ENCODE data around the gene LARP1B. TPM values are rescaled to one million over a fixed set of nuclear protein-coding genes. Genes with fewer than 3 reads are reported as not detected.
"Not testable (repeated sequence)": the region's sequence is repeated elsewhere in the genome, so short reads cannot be mapped to it uniquely, and the experiment has no call there.

The LARP1B gene
- total RNA-seq = 10 to 100 TPM; 17.6 to 18.9 TPM

- no peaks in the 10 kb centered on the region for H3K27me3 Mint-ChIP-seq (ENCODE audit: low read depth)
- CTCF ChIA-PET = no interaction called here
- H3K27ac Mint-ChIP-seq = peak within 1 kb of the TSS; percentile 81
- H3K4me3 Mint-ChIP-seq = peak within 1 kb of the TSS; percentile 82
- no peaks in the 10 kb centered on the region for H3K9me3 Mint-ChIP-seq
- H3K36me3 Mint-ChIP-seq (ENCODE audit: low read depth) = no peaks in the 10 kb centered on the region
- DNase-seq = peak; percentile 94
- peaks cover 16% of the 10 kb centered on the region for H3K4me1 Mint-ChIP-seq (ENCODE audit: low read depth)
- intact Hi-C loops (cut with micrococcal nuclease) = loop anchor here (1.0 to 10.0 kb wide), 7 partner anchors 64 to 1032 kb away; partner anchors contain the start of genes ABHD18, HSPA4L, MFSD8 and PLK4
Measured at GRCh38 chr4:128060699-128061565, at the start of gene LARP1B. LARP1B (plus strand) TSS chr4:128061312; CDS start chr4:128074952, 13,640 bp downstream.

GRCh38 chr4:128025319-128025718 is 35.8 kb upstream of the LARP1B start:
- DNase-seq = no peak
- H3K4me1 Mint-ChIP-seq (ENCODE audit: low read depth) = no peaks in the 10 kb centered on the region
- H3K36me3 Mint-ChIP-seq (ENCODE audit: low read depth) = peaks cover 30% of the 10 kb centered on the region

DNA sequence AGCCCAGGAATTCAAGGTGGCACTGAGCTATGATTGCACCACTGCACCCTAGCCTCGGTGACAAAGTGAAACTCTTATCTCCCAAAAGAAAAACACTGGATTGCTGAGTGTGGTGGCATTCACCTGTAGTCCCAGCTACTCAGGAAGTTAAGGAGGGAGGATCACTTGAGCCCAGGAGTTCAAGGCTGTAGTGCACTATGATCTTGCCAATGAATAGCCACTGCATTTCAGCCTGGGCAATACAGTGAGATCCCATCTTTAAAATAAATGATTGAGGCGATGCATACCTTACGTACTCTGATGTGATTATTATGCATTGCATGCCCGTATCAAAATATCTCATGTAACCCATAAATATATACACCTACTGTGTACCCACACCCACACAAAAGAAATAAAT is 31.2 kb upstream of the LARP1B start:
- CTCF ChIA-PET = no interaction called here
- Mint-ChIP-seq H3K27ac (no peak overlapping the region), H3K4me1 (ENCODE audit: low read depth) (no peaks in the 10 kb centered on the region), H3K9me3 (no peaks in the 10 kb centered on the region), H3K4me3 (no peak overlapping the region), H3K36me3 (ENCODE audit: low read depth) (peaks cover 17% of the 10 kb centered on the region), H3K27me3 (ENCODE audit: low read depth) (no peaks in the 10 kb centered on the region)
- DNase-seq = no peak
- intact Hi-C loops (cut with micrococcal nuclease) = no loop called here

More at GRCh38 chr4:128025319-128025718, 35.8 kb upstream of the LARP1B start:
- H3K27me3 Mint-ChIP-seq (ENCODE audit: low read depth) = no peaks in the 10 kb centered on the region
- no peaks in the 10 kb centered on the region for H3K9me3 Mint-ChIP-seq
- no peak overlapping the region for H3K27ac Mint-ChIP-seq
- H3K4me3 Mint-ChIP-seq = no peak overlapping the region
- CTCF ChIA-PET = no interaction called here
- intact Hi-C loops (cut with micrococcal nuclease) = no loop called here

DNA sequence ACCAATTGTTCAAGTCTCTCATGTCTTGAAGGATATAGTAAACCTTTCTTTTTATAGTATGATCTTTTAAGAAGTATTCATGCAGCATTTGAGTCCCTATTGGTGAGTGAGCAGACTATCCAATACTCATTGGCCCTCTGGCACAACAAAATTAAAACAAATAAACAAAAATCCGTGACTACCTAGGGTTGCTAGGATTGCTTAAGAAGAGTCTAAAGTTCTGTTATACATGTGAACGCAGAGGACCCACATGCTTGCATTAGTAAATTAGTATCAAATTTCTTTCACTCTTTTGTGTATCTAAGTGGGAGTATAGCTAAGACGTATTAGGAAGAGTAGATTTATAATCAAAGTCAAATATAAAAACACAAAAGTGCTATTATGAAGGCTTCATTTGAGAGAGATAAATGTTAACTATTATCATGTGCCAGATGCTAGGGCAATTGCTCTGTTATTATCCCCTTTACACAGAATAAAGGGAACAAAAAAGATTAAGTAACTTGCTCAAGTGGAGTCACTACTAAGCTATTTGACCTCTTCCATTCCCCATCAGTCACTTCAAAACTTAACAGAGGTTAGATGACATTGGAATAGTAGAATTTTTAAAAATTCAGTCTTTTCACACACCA is 29.2 kb upstream of the LARP1B start:
- CTCF ChIA-PET = interaction anchor here (1.0 kb wide), 1 partner anchor 30 kb away, joined by 3 read pairs; no protein-coding TSS in a partner anchor
- no peak for DNase-seq
- Mint-ChIP-seq H3K9me3 (no peaks in the 10 kb centered on the region), H3K4me1 (ENCODE audit: low read depth) (no peaks in the 10 kb centered on the region), H3K36me3 (ENCODE audit: low read depth) (peaks cover 9% of the 10 kb centered on the region), H3K27ac (no peak overlapping the region), H3K27me3 (ENCODE audit: low read depth) (no peaks in the 10 kb centered on the region), H3K4me3 (no peak overlapping the region)
- intact Hi-C loops (cut with micrococcal nuclease) = no loop called here

GRCh38 chr4:128039568-128039967 is 21.5 kb upstream of the LARP1B start:
- H3K4me3 Mint-ChIP-seq = no peak overlapping the region
- no peaks in the 10 kb centered on the region for H3K36me3 Mint-ChIP-seq (ENCODE audit: low read depth)
- CTCF ChIA-PET = no interaction called here
- intact Hi-C loops (cut with micrococcal nuclease) = no loop called here
- no peak for DNase-seq
- no peaks in the 10 kb centered on the region for H3K27me3 Mint-ChIP-seq (ENCODE audit: low read depth)
- no peaks in the 10 kb centered on the region for H3K9me3 Mint-ChIP-seq
- H3K27ac Mint-ChIP-seq = no peak overlapping the region
- H3K4me1 Mint-ChIP-seq (ENCODE audit: low read depth) = no peaks in the 10 kb centered on the region

DNA sequence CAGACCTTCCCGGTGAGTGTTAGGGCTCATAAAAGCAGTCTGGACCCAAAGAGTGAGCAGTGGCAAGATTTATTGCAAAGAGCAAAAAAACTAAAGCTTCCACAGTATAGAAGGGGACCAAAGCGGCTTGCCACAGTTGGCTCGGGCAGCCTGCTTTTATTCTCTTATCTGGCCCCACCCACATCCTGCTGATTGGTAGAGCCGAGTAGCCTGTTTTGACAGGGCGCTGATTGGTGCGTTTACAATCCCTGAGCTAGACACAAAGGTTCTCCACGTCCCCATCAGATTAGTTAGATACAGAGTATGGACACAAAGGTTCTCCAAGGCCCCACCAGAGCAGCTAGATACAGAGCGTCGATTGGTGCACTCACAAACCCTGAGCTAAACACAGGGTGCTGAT is 14.1 kb upstream of the LARP1B start:
- H3K27ac Mint-ChIP-seq; H3K4me3 Mint-ChIP-seq; H3K36me3 Mint-ChIP-seq (ENCODE audit: low read depth); DNase-seq; H3K27me3 Mint-ChIP-seq (ENCODE audit: low read depth); H3K9me3 Mint-ChIP-seq; intact Hi-C loops (cut with micrococcal nuclease); H3K4me1 Mint-ChIP-seq (ENCODE audit: low read depth): not testable (repeated sequence)
- CTCF ChIA-PET = interaction anchor here (0.7 kb wide), 1 partner anchor 273 kb away, joined by 3 read pairs; no protein-coding TSS in a partner anchor

- H3K36me3 Mint-ChIP-seq (ENCODE audit: low read depth); CTCF ChIA-PET; H3K27ac Mint-ChIP-seq; H3K27me3 Mint-ChIP-seq (ENCODE audit: low read depth); DNase-seq; H3K4me3 Mint-ChIP-seq; intact Hi-C loops (cut with micrococcal nuclease); H3K9me3 Mint-ChIP-seq; H3K4me1 Mint-ChIP-seq (ENCODE audit: low read depth): not testable (repeated sequence)
Measured at GRCh38 chr4:128047514-128047913, 13.6 kb upstream of the LARP1B start.

GRCh38 chr4:128051229-128051628 is 9.9 kb upstream of the LARP1B start:
- H3K27ac Mint-ChIP-seq; H3K27me3 Mint-ChIP-seq (ENCODE audit: low read depth); H3K36me3 Mint-ChIP-seq (ENCODE audit: low read depth); H3K9me3 Mint-ChIP-seq; H3K4me1 Mint-ChIP-seq (ENCODE audit: low read depth); H3K4me3 Mint-ChIP-seq: not testable (repeated sequence)
- intact Hi-C loops (cut with micrococcal nuclease) = loop anchor here (1.0 kb wide), 1 partner anchor 446 kb away; no protein-coding TSS in a partner anchor
- DNase-seq = peak; percentile 23
- CTCF ChIA-PET = interaction anchor here (0.6 to 1.0 kb wide), 5 partner anchors 74 to 899 kb away, joined by 3 to 5 read pairs (median 4); no protein-coding TSS in a partner anchor

GRCh38 chr4:128054907-128055306 is 6.2 kb upstream of the LARP1B start:
- H3K9me3 Mint-ChIP-seq; H3K27me3 Mint-ChIP-seq (ENCODE audit: low read depth); H3K4me1 Mint-ChIP-seq (ENCODE audit: low read depth); CTCF ChIA-PET; H3K4me3 Mint-ChIP-seq; H3K27ac Mint-ChIP-seq; H3K36me3 Mint-ChIP-seq (ENCODE audit: low read depth); intact Hi-C loops (cut with micrococcal nuclease); DNase-seq: not testable (repeated sequence)

DNA sequence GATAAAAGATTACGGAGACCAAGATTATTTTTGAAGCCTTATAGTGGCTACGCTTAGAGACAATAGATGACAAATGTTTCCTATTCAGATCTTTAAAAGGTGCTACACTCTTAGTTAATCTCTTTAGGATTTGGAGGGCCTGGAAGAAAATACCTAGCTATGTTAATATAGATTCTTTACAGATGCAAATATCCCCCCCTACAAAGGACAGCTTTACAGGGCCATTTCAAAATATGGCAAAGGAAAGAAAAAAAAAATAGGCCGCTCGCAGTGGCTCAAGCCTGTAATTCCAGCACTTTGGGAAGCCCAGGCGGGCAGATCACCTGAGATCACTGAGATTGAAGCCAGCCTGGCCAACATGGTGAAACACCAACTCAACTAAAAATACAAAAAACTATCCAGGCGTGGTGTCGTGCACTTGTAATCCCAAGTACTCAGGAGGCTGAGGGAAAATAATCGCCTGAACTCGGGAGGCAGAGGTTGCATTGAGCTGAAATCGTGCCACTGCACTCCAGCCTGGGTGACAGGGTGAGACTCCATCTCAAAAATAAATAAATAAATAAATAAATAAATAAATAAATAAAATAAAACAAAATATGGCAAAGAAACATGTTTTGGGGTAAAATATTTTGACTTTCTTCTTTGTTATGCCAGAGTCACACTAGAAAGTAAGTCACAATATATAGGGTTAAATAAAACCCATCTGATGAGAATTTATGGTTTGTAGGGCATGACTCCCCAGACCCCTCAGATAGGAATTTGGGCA is 5.5 kb upstream of the LARP1B start:
- H3K27ac Mint-ChIP-seq; H3K9me3 Mint-ChIP-seq; DNase-seq; H3K4me1 Mint-ChIP-seq (ENCODE audit: low read depth); H3K36me3 Mint-ChIP-seq (ENCODE audit: low read depth); H3K4me3 Mint-ChIP-seq; CTCF ChIA-PET; intact Hi-C loops (cut with micrococcal nuclease); H3K27me3 Mint-ChIP-seq (ENCODE audit: low read depth): not testable (repeated sequence)

DNA sequence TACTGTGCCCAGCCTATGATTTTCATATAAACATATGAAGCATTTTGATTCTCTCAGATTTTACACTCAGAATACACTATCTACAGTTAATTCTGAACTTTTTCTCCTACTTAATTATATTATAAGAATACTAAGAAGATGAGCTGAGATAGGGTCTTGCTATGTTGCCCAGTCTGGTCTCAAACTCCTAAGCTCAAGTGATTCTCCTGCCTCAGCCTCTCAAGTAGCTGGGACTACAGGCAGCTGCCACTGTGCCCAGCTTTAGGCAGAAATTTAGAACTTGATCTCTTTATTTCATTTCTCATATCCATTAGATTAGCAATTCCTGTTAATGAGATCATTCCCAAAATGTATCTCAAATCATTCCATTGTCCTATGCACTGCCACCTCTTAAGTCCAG is 4.7 kb upstream of the LARP1B start:
- intact Hi-C loops (cut with micrococcal nuclease) = no loop called here
- no peak overlapping the region for H3K4me3 Mint-ChIP-seq
- H3K36me3 Mint-ChIP-seq (ENCODE audit: low read depth) = no peaks in the 10 kb centered on the region
- no peaks in the 10 kb centered on the region for H3K9me3 Mint-ChIP-seq
- DNase-seq = no peak
- H3K27me3 Mint-ChIP-seq (ENCODE audit: low read depth) = no peaks in the 10 kb centered on the region
- H3K27ac Mint-ChIP-seq = no peak overlapping the region
- H3K4me1 Mint-ChIP-seq (ENCODE audit: low read depth) = no peaks in the 10 kb centered on the region
- CTCF ChIA-PET = no interaction called here

- H3K4me1 Mint-ChIP-seq (ENCODE audit: low read depth) = peaks cover 14% of the 10 kb centered on the region
- H3K4me3 Mint-ChIP-seq = peak overlapping the region; percentile 78
- CTCF ChIA-PET = interaction anchor here (1.0 kb wide), 1 partner anchor 32 kb away, joined by 4 read pairs; no protein-coding TSS in a partner anchor
- intact Hi-C loops (cut with micrococcal nuclease) = loop anchor here (2.0 to 10.0 kb wide), 2 partner anchors 455 to 1033 kb away; partner anchors contain the start of gene SCLT1
- H3K27me3 Mint-ChIP-seq (ENCODE audit: low read depth) = no peaks in the 10 kb centered on the region
- peak overlapping the region; percentile 81 for H3K27ac Mint-ChIP-seq
- no peaks in the 10 kb centered on the region for H3K9me3 Mint-ChIP-seq
- no peaks in the 10 kb centered on the region for H3K36me3 Mint-ChIP-seq (ENCODE audit: low read depth)
- DNase-seq = no peak
Measured at GRCh38 chr4:128060121-128060698, 902 bp upstream of the LARP1B start.
